Activated B cell treated with CpG ODN at 0.5 μM for 24 hours (primary cell): ENCODE data around the gene PKD2L1. TPM values are rescaled to one million over a fixed set of nuclear protein-coding genes. Genes with fewer than 3 reads are reported as not detected.

Experiments used
- ATAC-seq: fragments of 200-7000 bp; cut with Tn5 transposase; one replicate; pipeline ENCODE4 v1.10.0; 2021; ENCODE audit warnings: low read depth, mild to moderate bottlenecking, moderate library complexity
- CTCF ChIA-PET: fragments of 350-600 bp; sonication (Branson Sonifier 250); formaldehyde crosslinking; loops from one replicate; lab custom pipeline; 2021; ENCODE audit warnings: antibody characterized with exemption; lab: Charles Lee
- POLR2A ChIA-PET: fragments of 350-600 bp; sonication (Branson Sonifier 250); formaldehyde crosslinking; loops from one replicate; lab custom pipeline; 2021; ENCODE audit warnings: antibody characterized with exemption; lab: Charles Lee
- DNase-seq: peaks from one replicate; pipeline ENCODE4 v3.0.0; 2022
- H3K27ac Mint-ChIP-seq: one replicate; pipeline ENCODE4 v1.8.0; 2020; ENCODE audit warnings: mixed read lengths
- H3K27me3 Mint-ChIP-seq: one replicate; pipeline ENCODE4 v1.8.0; 2021; ENCODE audit warnings: mixed read lengths
- H3K36me3 Mint-ChIP-seq: one replicate; pipeline ENCODE4 v1.8.0; 2021; ENCODE audit warnings: low read depth, mixed read lengths
- H3K4me1 Mint-ChIP-seq: one replicate; pipeline ENCODE4 v1.8.0; 2021; ENCODE audit warnings: mixed read lengths
- H3K4me3 Mint-ChIP-seq: one replicate; pipeline ENCODE4 v1.8.0; 2020; ENCODE audit warnings: mild to moderate bottlenecking, mixed read lengths
- H3K9me3 Mint-ChIP-seq: one replicate; pipeline ENCODE4 v1.8.0; 2020; ENCODE audit warnings: mixed read lengths
- intact Hi-C: fragments of 100-400 bp; cut with micrococcal nuclease; formaldehyde crosslinking; loops from one replicate; pipeline ENCODE4 v1.15.1; 2024
- total RNA-seq: library from RNA; stranded (reverse); gene quantifications from 2 replicates; pipeline ENCODE4 v1.2.3, GENCODE V29; 2022
- TF ChIP-seq, protein P1 (sequence below): fragments of 200-600 bp; IDR thresholded peaks from one replicate; pipeline ENCODE4 v1.8.0; 2022; ENCODE audit warnings: antibody characterized with exemption, mild to moderate bottlenecking

Gene PKD2L1
- total RNA-seq, 1 donor from 2014 or later: not detected

DNA sequence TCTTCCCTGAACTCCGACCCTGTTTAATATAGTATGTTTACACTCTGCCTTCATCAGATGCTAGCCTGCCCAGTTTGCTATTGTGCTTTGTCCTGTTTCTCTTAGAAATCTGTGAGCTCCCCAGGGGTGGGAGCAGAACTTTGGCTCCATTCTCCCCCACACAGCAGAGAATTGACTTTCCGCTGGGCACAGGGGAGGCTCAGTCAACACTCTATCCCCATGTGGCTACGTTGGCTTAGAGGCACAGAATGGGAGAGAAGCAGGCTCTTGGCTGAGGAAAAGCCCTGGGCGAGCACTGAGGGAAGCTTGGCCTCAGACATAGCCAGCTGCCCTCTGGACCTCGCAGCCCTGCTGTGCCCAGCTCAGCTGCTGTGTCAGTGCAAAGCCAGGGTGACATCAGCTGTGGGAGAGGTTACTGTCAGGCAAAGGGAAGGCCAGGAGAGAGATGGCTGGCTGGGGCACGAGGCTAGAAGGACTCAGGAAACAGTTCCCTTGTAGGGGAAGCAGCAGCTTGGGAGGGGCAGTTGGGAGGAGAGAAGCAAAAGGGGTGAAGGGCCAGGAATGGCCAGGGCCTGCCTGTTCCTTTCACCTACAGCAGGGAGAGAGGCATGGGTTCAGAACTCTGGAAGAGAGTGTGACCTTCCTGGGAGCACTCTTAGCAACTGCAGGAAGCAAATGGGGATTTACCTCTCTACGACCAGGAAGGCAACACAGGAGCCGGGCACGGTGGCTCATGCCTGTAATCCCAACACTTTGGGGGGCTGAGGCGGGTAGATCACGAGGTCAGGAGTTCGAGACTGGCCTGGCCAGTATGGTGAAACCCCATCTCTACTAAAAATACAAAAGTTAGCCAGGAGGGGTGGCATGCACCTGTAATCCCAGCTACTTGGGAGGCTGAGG, 11.2 kb upstream of the PKD2L1 start:
- Mint-ChIP-seq H3K27ac (no peak overlapping the region), H3K27me3 (no peaks in the 10 kb centered on the region), H3K36me3 (no peaks in the 10 kb centered on the region), H3K4me3 (no peak overlapping the region), H3K9me3 (no peaks in the 10 kb centered on the region), H3K4me1 (peaks cover 36% of the 10 kb centered on the region)
- CTCF ChIA-PET: interaction anchor here (0.9 to 2.0 kb wide), 3 partner anchors 38 to 177 kb away, joined by 3 to 5 read pairs (median 3); no protein-coding TSS in a partner anchor
- DNase-seq (no peak), ATAC-seq (no peak)
- TF ChIP-seq, protein P1, sequence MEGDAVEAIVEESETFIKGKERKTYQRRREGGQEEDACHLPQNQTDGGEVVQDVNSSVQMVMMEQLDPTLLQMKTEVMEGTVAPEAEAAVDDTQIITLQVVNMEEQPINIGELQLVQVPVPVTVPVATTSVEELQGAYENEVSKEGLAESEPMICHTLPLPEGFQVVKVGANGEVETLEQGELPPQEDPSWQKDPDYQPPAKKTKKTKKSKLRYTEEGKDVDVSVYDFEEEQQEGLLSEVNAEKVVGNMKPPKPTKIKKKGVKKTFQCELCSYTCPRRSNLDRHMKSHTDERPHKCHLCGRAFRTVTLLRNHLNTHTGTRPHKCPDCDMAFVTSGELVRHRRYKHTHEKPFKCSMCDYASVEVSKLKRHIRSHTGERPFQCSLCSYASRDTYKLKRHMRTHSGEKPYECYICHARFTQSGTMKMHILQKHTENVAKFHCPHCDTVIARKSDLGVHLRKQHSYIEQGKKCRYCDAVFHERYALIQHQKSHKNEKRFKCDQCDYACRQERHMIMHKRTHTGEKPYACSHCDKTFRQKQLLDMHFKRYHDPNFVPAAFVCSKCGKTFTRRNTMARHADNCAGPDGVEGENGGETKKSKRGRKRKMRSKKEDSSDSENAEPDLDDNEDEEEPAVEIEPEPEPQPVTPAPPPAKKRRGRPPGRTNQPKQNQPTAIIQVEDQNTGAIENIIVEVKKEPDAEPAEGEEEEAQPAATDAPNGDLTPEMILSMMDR: no peak
- intact Hi-C loops: no loop called here
- POLR2A ChIA-PET: no interaction called here

DNA sequence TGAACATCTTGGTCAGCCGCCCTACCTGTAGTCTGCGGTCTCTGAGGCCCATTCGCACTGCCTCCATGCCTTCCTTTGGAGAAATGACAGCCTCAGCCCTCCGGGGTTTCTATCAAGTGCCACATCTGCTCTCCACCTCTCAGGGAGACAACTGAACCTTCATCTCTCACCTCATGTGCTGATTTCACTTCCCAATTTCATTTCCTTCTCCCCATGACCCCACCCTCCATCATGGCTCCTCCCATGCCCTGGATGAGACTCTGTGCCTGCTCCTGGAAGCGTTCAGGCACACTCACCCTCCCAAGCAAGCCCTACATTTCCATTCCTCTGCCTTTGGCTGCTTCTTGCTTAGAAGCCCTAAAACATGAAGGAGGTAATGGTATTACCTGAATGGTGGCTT, 9.2 kb upstream of the PKD2L1 start:
- intact Hi-C loops: loop anchor here (2.0 kb wide), 2 partner anchors 34 to 170 kb away; no protein-coding TSS in a partner anchor
- Mint-ChIP-seq H3K27me3 (no peaks in the 10 kb centered on the region), H3K4me1 (peaks cover 25% of the 10 kb centered on the region), H3K36me3 (no peaks in the 10 kb centered on the region), H3K27ac (peak overlapping the region; percentile 43), H3K9me3 (no peaks in the 10 kb centered on the region), H3K4me3 (peak overlapping the region; percentile 24)
- peak; percentile 42 for DNase-seq
- TF ChIP-seq, protein P1: no peak
- POLR2A ChIA-PET: interaction anchor here (0.8 to 1.4 kb wide), 3 partner anchors 34 to 196 kb away, joined by 4 to 5 read pairs (median 4); partner anchors contain the start of gene HIF1AN
- ATAC-seq: peak; percentile 80
- CTCF ChIA-PET: interaction anchor here (0.8 to 5.1 kb wide), 12 partner anchors 9 to 179 kb away, joined by 3 to 66 read pairs (median 5); partner anchors contain the start of genes PKD2L1 and SCD

DNA sequence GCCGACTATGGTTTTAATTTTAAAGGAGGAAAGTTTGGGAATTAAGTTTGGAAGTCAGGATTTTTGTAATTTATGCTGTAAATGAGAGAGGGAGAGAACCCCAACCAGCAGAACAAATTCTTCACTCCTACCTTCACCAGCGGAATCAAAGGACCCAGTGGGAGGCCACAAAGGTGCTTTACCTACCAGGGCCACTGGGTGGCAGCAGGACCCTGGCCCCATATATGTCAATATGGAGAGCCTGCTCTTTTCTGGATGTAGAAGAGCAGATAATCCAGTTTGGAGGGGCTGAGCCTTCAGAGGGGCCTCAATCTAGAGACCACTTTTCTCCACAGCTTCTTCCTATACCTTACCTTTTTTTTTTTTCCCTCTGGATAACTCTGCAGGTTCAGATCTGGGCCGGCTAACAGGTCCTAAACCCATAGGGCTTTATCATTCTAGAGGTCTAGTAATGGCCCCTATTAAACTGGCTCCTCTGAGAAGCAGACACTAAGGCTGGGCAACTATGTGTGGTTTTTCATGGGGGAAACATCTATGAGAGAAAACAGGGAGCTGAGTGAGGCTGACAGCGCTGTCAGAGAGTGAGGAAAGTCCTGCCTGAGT, 8.5 kb upstream of the PKD2L1 start:
- H3K4me1 Mint-ChIP-seq: peaks cover 25% of the 10 kb centered on the region
- peak overlapping the region; percentile 19 for H3K27ac Mint-ChIP-seq
- POLR2A ChIA-PET: interaction anchor here (0.6 to 1.4 kb wide), 6 partner anchors 9 to 197 kb away, joined by 3 to 7 read pairs (median 4); partner anchors contain the start of genes HIF1AN and SCD
- DNase-seq (peak; percentile 64), ATAC-seq (peak; percentile 87)
- peaks cover 3% of the 10 kb centered on the region for H3K27me3 Mint-ChIP-seq
- no peaks in the 10 kb centered on the region for H3K9me3 Mint-ChIP-seq
- intact Hi-C loops: loop anchor here (1.0 to 2.0 kb wide), 7 partner anchors 9 to 180 kb away; partner anchors contain the start of gene SCD
- peak overlapping the region; percentile 24 for H3K4me3 Mint-ChIP-seq
- H3K36me3 Mint-ChIP-seq: no peaks in the 10 kb centered on the region
- TF ChIP-seq, protein P1: no peak
- CTCF ChIA-PET: interaction anchor here (0.8 to 5.1 kb wide), 13 partner anchors 9 to 180 kb away, joined by 3 to 66 read pairs (median 4); partner anchors contain the start of genes PKD2L1 and SCD

DNA sequence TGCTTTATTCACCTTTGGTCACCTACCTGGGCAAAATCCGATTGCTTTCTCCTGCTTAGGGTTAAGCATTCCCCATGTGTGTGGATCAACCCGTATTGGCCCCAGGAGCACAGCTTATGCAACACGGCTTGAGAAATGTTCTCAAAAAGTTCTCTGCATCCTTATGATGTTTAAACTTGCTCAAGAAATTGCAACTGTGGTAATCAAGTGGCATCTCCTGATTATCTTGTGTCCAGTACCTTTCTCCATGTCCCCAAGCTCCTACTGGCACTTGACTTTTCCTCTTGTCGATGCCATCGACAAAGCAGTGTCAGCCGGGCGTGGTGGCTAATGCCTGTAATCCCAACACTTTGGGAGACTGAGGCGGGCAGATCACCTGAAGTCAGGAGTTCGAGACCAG, 4.7 kb upstream of the PKD2L1 start:
- DNase-seq (no peak), ATAC-seq (no peak)
- H3K27ac Mint-ChIP-seq: no peak overlapping the region
- H3K9me3 Mint-ChIP-seq: no peaks in the 10 kb centered on the region
- ChIA-PET CTCF (no interaction called here), POLR2A (no interaction called here)
- TF ChIP-seq, protein P1: no peak
- H3K36me3 Mint-ChIP-seq: no peaks in the 10 kb centered on the region
- peaks cover 20% of the 10 kb centered on the region for H3K27me3 Mint-ChIP-seq
- no peak overlapping the region for H3K4me3 Mint-ChIP-seq
- intact Hi-C loops: no loop called here
- H3K4me1 Mint-ChIP-seq: peaks cover 16% of the 10 kb centered on the region
